Naive thymus-derived CD8-positive, alpha-beta T cell (primary cell): ENCODE data around the gene MYO10. TPM values are rescaled to one million over a fixed set of nuclear protein-coding genes. Genes with fewer than 3 reads are reported as not detected.
"Not testable (repeated sequence)": the region's sequence is repeated elsewhere in the genome, so short reads cannot be mapped to it uniquely, and the experiment has no call there.

Source experiments
- ATAC-seq, 2 donors: fragments of 150-1000 bp; cut with Tn5 transposase in 1 of 2; sonication (Bioruptor Pico), chemical (Tn5 transposase) in 1 of 2; 1 replicate in 1 of 2; 2 replicates in 1 of 2; pipeline ENCODE4 v1.10.0; 2021; ENCODE audit warnings: mild to moderate bottlenecking in 2 of 2, moderate library complexity in 2 of 2
- POLR2A ChIA-PET: fragments of 350-600 bp; sonication (Branson Sonifier 250); formaldehyde crosslinking; loops from one replicate; lab custom pipeline; 2021; ENCODE audit warnings: antibody characterized with exemption; lab: Charles Lee
- DNase-seq, 10 donors: peaks; one replicate each; pipeline versions ENCODE4 v3.0.0 to v3.0.0-alpha.2; 2020 to 2022
- H3K27ac Mint-ChIP-seq, 10 donors: one replicate each; pipeline ENCODE4 v1.8.0; 2020 to 2022; ENCODE audit warnings: mild to moderate bottlenecking in 10 of 10, mixed read lengths in 10 of 10, moderate library complexity in 4 of 10, inconsistent platforms in 1 of 10
- H3K27me3 Mint-ChIP-seq, 5 donors: one replicate each; pipeline ENCODE4 v1.8.0; 2021 to 2022; ENCODE audit warnings: mixed read lengths in 5 of 5
- H3K36me3 Mint-ChIP-seq, 3 donors: one replicate each; pipeline ENCODE4 v1.8.0; 2020 to 2022; ENCODE audit warnings: mixed read lengths in 3 of 3, mild to moderate bottlenecking in 2 of 3, inconsistent platforms in 1 of 3
- H3K4me1 Mint-ChIP-seq, 4 donors: one replicate each; pipeline ENCODE4 v1.8.0; 2021 to 2022; ENCODE audit warnings: mixed read lengths in 4 of 4
- H3K4me3 Mint-ChIP-seq, 10 donors: one replicate each; pipeline ENCODE4 v1.8.0; 2020 to 2022; ENCODE audit warnings: mild to moderate bottlenecking in 10 of 10, mixed read lengths in 10 of 10, moderate library complexity in 6 of 10, inconsistent platforms in 1 of 10
- H3K9me3 Mint-ChIP-seq, 9 donors: one replicate each; pipeline ENCODE4 v1.8.0; 2020 to 2022; ENCODE audit warnings: mixed read lengths in 9 of 9, mild to moderate bottlenecking in 3 of 9, inconsistent platforms in 1 of 9, moderate library complexity in 1 of 9
- polyA plus RNA-seq, 3 donors: library from polyadenylated mRNA; unstranded; fragments of 300-500 nt; fragmentation: Illumina TruSeq; gene quantifications; one replicate each; pipeline ENCODE4 v1.2.3, GENCODE V29; 2021
- total RNA-seq, 8 experiments: library from RNA in 2 of 8; stranded (reverse) in 2 of 8; gene quantifications; one replicate each; pipeline ENCODE4 v1.2.3 and lab custom pipeline; 2021 to 2026

The MYO10 gene
- total RNA-seq, result not detected
- polyA plus RNA-seq, result under 1 TPM in 2 of 3 donors, not detected in 1; 0.02 to 0.07 TPM
- total RNA-seq (lab: John Stamatoyannopoulos, UW), result 0 to 0.52 (median 0.04) reads per million in 6 experiments

- H3K27ac Mint-ChIP-seq, result peak within 1 kb of the TSS in 3 of 10 donors; percentile 56 to 62 (median 56)
- peaks cover 6 to 27% (median 18%) of the 10 kb centered on the region in 4 donors for H3K4me1 Mint-ChIP-seq
- DNase-seq (peak in 5 of 10 donors; percentile 4 to 23 (median 15)), ATAC-seq (peak; percentile 47 to 50)
- H3K36me3 Mint-ChIP-seq, result peaks cover 0 to 14% (median 0%) of the 10 kb centered on the region in 3 donors
- H3K27me3 Mint-ChIP-seq, result peaks cover 51 to 85% (median 62%) of the 10 kb centered on the region in 5 donors
- peaks cover 0 to 12% (median 2%) of the 10 kb centered on the region in 9 donors for H3K9me3 Mint-ChIP-seq
- peak within 1 kb of the TSS; percentile 51 to 82 (median 74) for H3K4me3 Mint-ChIP-seq
- POLR2A ChIA-PET, result no interaction called here
Observed at GRCh38 chr5:16936150-16936988, at the start of gene MYO10. MYO10 (minus strand) TSS chr5:16936288; CDS start chr5:16935808, 480 bp downstream.

- ATAC-seq, H3K9me3 Mint-ChIP-seq, DNase-seq, H3K36me3 Mint-ChIP-seq, H3K4me3 Mint-ChIP-seq, H3K27ac Mint-ChIP-seq, H3K4me1 Mint-ChIP-seq: not testable (repeated sequence)
- peaks cover 0 to 14% (median 2%) of the 10 kb centered on the region in 5 donors for H3K27me3 Mint-ChIP-seq
- POLR2A ChIA-PET, result interaction anchor here (0.6 kb wide), 1 partner anchor 207 kb away, joined by 9 read pairs; no protein-coding TSS in a partner anchor
Observed at GRCh38 chr5:16985304-16985703, 49.2 kb upstream of the MYO10 start.

GRCh38 chr5:16983972-16984371, 47.9 kb upstream of the MYO10 start:
- peaks cover 0 to 7% (median 0%) of the 10 kb centered on the region in 9 donors for H3K9me3 Mint-ChIP-seq
- peaks cover 0 to 10% (median 2%) of the 10 kb centered on the region in 5 donors for H3K27me3 Mint-ChIP-seq
- DNase-seq (no peak), ATAC-seq (no peak)
- no peaks in the 10 kb centered on the region for H3K4me1 Mint-ChIP-seq
- no peak overlapping the region for H3K27ac Mint-ChIP-seq
- POLR2A ChIA-PET, result no interaction called here
- H3K4me3 Mint-ChIP-seq, result no peak overlapping the region
- no peaks in the 10 kb centered on the region for H3K36me3 Mint-ChIP-seq

GRCh38 chr5:16983022-16983639, 47.0 kb upstream of the MYO10 start:
- no peaks in the 10 kb centered on the region for H3K36me3 Mint-ChIP-seq
- H3K9me3 Mint-ChIP-seq, result peaks cover 0 to 8% (median 0%) of the 10 kb centered on the region in 9 donors
- DNase-seq, result no peak
- H3K27ac Mint-ChIP-seq, result no peak overlapping the region
- POLR2A ChIA-PET, result no interaction called here
- ATAC-seq, result no peak
- H3K4me3 Mint-ChIP-seq, result no peak overlapping the region
- no peaks in the 10 kb centered on the region for H3K4me1 Mint-ChIP-seq
- H3K27me3 Mint-ChIP-seq, result peaks cover 0 to 14% (median 2%) of the 10 kb centered on the region in 5 donors

GRCh38 chr5:16981700-16982099, 45.6 kb upstream of the MYO10 start:
- ATAC-seq (no peak), DNase-seq (no peak)
- peaks cover 0 to 8% (median 0%) of the 10 kb centered on the region in 9 donors for H3K9me3 Mint-ChIP-seq
- peaks cover 0 to 7% (median 2%) of the 10 kb centered on the region in 5 donors for H3K27me3 Mint-ChIP-seq
- POLR2A ChIA-PET, result no interaction called here
- no peak overlapping the region for H3K4me3 Mint-ChIP-seq
- no peaks in the 10 kb centered on the region for H3K4me1 Mint-ChIP-seq
- H3K36me3 Mint-ChIP-seq, result no peaks in the 10 kb centered on the region
- H3K27ac Mint-ChIP-seq, result no peak overlapping the region

- ATAC-seq, result no peak
Observed at GRCh38 chr5:16980983-16981382, 44.9 kb upstream of the MYO10 start.

GRCh38 chr5:16978296-16978695, 42.2 kb upstream of the MYO10 start:
- H3K27ac Mint-ChIP-seq, result no peak overlapping the region
- DNase-seq, result no peak
- peaks cover 0 to 1% (median 0%) of the 10 kb centered on the region in 4 donors for H3K4me1 Mint-ChIP-seq
- peaks cover 0 to 8% (median 0%) of the 10 kb centered on the region in 9 donors for H3K9me3 Mint-ChIP-seq
- peaks cover 2 to 8% (median 3%) of the 10 kb centered on the region in 5 donors for H3K27me3 Mint-ChIP-seq
- POLR2A ChIA-PET, result no interaction called here
- no peak for ATAC-seq
- H3K36me3 Mint-ChIP-seq, result no peaks in the 10 kb centered on the region
- H3K4me3 Mint-ChIP-seq, result no peak overlapping the region

More at GRCh38 chr5:16980983-16981382, 44.9 kb upstream of the MYO10 start:
- no peaks in the 10 kb centered on the region for H3K36me3 Mint-ChIP-seq
- peaks cover 0 to 10% (median 0%) of the 10 kb centered on the region in 9 donors for H3K9me3 Mint-ChIP-seq
- DNase-seq, result no peak
- no peak overlapping the region for H3K4me3 Mint-ChIP-seq
- H3K27me3 Mint-ChIP-seq, result peaks cover 0 to 7% (median 2%) of the 10 kb centered on the region in 5 donors
- H3K4me1 Mint-ChIP-seq, result peaks cover 0 to 1% (median 0%) of the 10 kb centered on the region in 4 donors
- no peak overlapping the region for H3K27ac Mint-ChIP-seq
- POLR2A ChIA-PET, result no interaction called here

- DNase-seq (no peak), ATAC-seq (no peak)
- Mint-ChIP-seq H3K27ac (no peak overlapping the region), H3K4me1 (peaks cover 0 to 1% (median 0%) of the 10 kb centered on the region in 4 donors), H3K4me3 (no peak overlapping the region), H3K27me3 (peaks cover 2 to 8% (median 3%) of the 10 kb centered on the region in 5 donors), H3K36me3 (no peaks in the 10 kb centered on the region), H3K9me3 (peaks cover 0 to 11% (median 0%) of the 10 kb centered on the region in 9 donors)
- POLR2A ChIA-PET, result no interaction called here
Observed at GRCh38 chr5:16976625-16977008, 40.5 kb upstream of the MYO10 start.

GRCh38 chr5:16975950-16976624, 40.0 kb upstream of the MYO10 start:
- H3K27me3 Mint-ChIP-seq, result peaks cover 2 to 8% (median 3%) of the 10 kb centered on the region in 5 donors
- no peak for DNase-seq
- no peak overlapping the region for H3K27ac Mint-ChIP-seq
- peaks cover 0 to 1% (median 0%) of the 10 kb centered on the region in 4 donors for H3K4me1 Mint-ChIP-seq
- peaks cover 0 to 7% (median 0%) of the 10 kb centered on the region in 9 donors for H3K9me3 Mint-ChIP-seq
- ATAC-seq, result no peak
- no peaks in the 10 kb centered on the region for H3K36me3 Mint-ChIP-seq
- no peak overlapping the region for H3K4me3 Mint-ChIP-seq
- POLR2A ChIA-PET, result no interaction called here

GRCh38 chr5:16974981-16975380, 38.9 kb upstream of the MYO10 start:
- ATAC-seq (no peak), DNase-seq (no peak)
- Mint-ChIP-seq H3K4me3 (no peak overlapping the region), H3K27ac (no peak overlapping the region), H3K9me3 (peaks cover 0 to 7% (median 0%) of the 10 kb centered on the region in 9 donors), H3K4me1 (peaks cover 0 to 1% (median 0%) of the 10 kb centered on the region in 4 donors), H3K27me3 (peaks cover 0 to 8% (median 3%) of the 10 kb centered on the region in 5 donors), H3K36me3 (no peaks in the 10 kb centered on the region)
- POLR2A ChIA-PET, result no interaction called here

GRCh38 chr5:16970826-16971225, 34.7 kb upstream of the MYO10 start:
- H3K9me3 Mint-ChIP-seq, result peaks cover 0 to 3% (median 0%) of the 10 kb centered on the region in 9 donors
- peaks cover 0 to 8% (median 0%) of the 10 kb centered on the region in 5 donors for H3K27me3 Mint-ChIP-seq
- H3K36me3 Mint-ChIP-seq, result no peaks in the 10 kb centered on the region
- POLR2A ChIA-PET, result interaction anchor here (0.7 kb wide), 1 partner anchor 770 kb away, joined by 4 read pairs; no protein-coding TSS in a partner anchor
- no peaks in the 10 kb centered on the region for H3K4me1 Mint-ChIP-seq
- no peak overlapping the region for H3K4me3 Mint-ChIP-seq
- ATAC-seq, result no peak
- DNase-seq, result no peak
- no peak overlapping the region for H3K27ac Mint-ChIP-seq

- no peaks in the 10 kb centered on the region for H3K4me1 Mint-ChIP-seq
- no peak for ATAC-seq
- peaks cover 0 to 3% (median 0%) of the 10 kb centered on the region in 9 donors for H3K9me3 Mint-ChIP-seq
- H3K36me3 Mint-ChIP-seq, result no peaks in the 10 kb centered on the region
- H3K27ac Mint-ChIP-seq, result no peak overlapping the region
- no peak for DNase-seq
- peaks cover 0 to 8% (median 0%) of the 10 kb centered on the region in 5 donors for H3K27me3 Mint-ChIP-seq
- no peak overlapping the region for H3K4me3 Mint-ChIP-seq
- POLR2A ChIA-PET, result no interaction called here
Observed at GRCh38 chr5:16970260-16970659, 34.2 kb upstream of the MYO10 start.
